ENCODE measurements around the gene BCL2L1.
A peak's percentile ranks its signal among the peaks of the same experiment; 100 is the strongest.

Gene BCL2L1

DNA sequence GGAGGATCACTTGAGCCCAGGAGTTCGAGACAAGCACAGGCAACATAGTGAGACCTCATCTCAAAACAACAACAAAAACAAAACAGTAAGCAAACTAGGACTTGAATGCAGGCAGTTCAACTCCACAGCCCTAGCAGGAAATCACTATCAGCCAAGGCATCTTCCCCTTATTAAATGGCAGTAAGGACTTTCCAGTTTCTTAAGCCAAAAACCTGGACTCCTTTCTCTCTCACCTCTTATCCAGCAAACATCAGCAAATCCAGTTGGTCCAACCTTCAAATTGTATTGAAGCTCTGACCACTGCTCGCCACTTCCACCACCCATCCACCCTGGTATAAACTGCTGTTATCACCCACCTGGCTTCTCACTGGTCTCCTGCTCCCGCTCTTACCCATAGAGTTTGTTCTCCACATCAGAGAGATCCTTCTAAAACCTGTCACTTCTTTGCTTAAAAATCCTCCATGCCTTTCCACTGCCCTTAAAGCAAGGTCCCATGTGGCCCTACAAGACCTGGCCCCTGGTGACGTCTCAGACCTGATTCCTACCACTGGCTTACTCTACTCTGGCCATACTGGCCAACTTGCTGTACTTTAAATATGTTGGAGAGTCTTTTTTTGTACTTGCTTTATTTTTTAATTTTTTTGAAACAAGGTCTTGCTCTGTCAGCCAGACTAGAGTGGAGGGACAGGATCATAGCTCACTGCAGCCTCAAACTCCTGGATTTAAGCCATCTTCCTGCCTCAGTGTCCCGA lies 27.6 kb downstream of the BCL2L1 start:
- FAIRE-seq, result no peak
- no peak for DNase-seq (ENCODE audit: insufficient read length, low spot score)

DNA sequence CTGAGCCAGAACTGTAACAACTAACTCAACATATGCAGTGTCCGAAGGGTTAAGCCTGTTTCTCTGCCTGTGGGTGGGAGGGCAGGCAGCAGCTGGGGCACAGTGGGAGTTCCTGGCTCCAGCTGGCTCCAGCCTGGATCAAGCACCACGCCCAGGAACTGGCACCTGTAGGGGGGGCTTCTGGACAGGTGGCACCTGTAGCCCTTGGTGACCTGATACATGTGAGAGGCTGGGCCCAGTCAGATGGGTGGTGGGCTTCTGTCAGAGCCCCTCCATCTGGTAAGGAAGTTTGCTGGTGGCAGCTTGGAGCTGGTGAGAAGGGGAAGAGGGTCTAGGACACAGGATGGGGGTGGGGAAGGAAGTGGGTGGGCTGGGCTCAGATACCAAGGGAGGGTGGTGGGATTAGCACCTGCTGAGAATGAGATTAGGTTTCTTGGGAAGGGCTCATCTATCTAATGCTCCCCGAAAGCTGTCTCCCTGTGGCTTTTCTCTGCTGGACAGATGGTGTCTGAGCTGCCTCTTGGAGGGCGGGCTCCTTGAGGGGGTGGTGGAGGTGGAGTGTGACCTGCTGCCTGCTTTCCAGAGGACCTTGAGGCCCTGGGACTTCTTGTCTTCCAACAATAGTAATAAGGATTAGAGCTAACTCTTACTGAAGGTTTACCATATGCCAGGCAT lies 28.5 kb downstream of the BCL2L1 start:
- DNase-seq (ENCODE audit: insufficient read length, low spot score), result no peak
- no peak for FAIRE-seq

DNA sequence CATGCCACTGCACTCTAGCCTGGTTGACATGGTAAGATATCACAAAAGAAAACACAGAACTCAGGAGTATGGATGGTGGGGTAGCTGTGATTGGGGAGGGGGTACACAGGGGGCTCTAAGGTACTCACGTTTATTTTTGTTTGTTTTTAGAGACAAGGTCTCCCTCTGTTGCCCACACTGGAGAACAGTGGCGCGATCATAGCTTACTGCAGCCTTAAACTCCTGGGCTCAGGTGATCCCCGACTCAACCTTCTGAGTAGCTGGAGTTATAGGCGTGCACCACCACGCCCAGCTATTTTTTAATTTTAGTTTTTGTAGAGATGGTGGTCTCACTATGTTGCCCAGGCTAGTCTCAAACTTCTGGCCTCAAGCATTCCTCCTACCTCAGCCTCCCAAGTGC lies 29.3 kb downstream of the BCL2L1 start:
- FAIRE-seq (no peak), DNase-seq (ENCODE audit: insufficient read length, low spot score) (no peak)

DNA sequence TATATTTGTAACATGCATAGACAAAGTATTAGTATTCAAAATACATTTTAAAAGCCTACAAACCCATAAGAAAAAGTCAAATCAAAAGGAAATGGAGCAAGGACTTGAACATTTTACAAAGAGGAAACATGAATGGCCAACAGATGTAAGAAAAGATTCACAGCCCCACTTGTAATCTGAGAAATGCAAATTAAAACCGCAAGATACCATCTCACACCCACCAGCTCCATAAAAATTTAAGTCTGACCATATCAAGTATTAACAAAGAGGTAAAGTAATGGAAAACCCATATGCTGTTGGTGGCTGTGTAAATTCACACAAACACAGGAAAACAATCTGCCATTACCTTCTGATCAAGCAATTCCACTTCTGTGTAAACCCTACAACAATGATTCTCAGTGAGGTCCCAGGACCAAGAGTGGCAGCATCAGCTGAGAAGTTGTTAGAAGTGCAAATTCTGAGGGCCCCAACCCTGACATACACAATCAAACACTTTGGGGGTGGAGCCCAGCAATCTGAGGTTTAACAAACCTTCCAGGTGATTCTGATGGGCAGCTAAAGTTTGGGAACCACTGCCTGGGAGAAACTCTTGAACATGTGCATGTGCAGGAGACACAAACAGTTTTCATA lies 30.9 kb downstream of the BCL2L1 start:
- FAIRE-seq (peak; percentile 84), DNase-seq (ENCODE audit: insufficient read length, low spot score) (no peak)

DNA sequence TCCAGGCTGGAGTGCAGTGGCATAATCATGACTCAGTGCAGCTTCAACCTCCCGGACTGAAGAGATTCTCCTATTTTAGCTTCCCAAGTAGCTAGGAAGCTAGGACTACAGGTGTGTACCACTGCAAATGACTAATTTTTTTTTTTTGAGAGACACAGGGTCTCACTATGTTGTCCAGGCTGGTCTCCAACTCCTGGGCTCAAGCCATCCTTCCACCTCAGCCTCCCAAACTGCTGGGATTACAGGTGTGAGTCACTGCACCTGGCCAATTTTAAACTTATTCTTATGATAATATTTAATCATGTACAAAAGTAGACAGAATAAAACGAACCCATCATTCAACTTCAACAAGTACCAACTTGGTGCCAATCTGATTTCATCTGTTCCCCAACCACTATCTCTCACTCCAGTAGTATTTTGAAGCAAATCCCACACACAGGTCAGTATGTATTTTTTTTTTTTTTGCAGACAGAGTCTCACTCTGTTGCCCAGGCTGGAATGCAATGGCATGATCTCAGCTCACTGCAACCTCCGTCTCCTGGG lies 32.5 kb downstream of the BCL2L1 start:
- no peak for DNase-seq (ENCODE audit: insufficient read length, low spot score)
- FAIRE-seq, result no peak

DNA sequence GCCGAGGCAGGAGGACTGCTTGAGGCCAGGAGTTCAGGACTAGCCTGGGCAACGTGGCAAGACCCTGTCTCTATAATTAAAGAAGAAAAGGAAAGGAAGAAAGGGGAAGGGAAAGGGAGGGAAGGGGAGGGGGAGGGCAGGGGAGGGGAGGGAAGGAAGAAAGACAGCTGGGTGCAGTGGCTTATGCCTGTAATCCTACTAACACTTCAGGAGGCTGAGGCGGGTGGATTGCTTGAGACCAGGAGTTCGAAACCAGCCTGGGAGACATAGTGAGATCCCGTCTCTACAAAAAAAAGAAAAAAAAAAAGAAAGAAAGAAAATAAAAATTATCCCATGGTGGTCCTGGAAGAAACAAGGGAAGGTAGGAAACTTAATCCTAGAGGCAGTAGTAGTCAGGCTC lies 33.5 kb downstream of the BCL2L1 start:
- FAIRE-seq (no peak), DNase-seq (ENCODE audit: insufficient read length, low spot score) (no peak)

DNA sequence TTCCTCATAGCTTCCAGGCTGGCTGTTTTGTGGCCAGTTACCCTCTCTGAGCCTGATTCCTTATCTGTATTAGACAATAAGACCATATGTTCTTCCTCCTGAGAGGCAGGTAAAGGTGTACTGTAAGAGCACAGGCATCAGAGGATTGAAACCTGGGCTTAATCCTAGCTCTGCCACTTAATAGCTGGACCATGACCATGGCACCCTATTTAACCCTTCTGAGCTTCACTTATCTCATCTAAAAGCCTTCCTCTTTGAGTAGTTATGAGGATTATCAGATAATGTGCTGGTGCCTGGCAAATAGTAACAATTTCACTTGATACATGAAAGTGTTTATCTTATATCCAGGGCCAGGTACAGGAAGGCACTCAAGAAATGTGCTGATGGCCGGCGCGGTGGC lies 34.9 kb downstream of the BCL2L1 start:
- FAIRE-seq, result no peak
- DNase-seq (ENCODE audit: insufficient read length, low spot score), result no peak

DNA sequence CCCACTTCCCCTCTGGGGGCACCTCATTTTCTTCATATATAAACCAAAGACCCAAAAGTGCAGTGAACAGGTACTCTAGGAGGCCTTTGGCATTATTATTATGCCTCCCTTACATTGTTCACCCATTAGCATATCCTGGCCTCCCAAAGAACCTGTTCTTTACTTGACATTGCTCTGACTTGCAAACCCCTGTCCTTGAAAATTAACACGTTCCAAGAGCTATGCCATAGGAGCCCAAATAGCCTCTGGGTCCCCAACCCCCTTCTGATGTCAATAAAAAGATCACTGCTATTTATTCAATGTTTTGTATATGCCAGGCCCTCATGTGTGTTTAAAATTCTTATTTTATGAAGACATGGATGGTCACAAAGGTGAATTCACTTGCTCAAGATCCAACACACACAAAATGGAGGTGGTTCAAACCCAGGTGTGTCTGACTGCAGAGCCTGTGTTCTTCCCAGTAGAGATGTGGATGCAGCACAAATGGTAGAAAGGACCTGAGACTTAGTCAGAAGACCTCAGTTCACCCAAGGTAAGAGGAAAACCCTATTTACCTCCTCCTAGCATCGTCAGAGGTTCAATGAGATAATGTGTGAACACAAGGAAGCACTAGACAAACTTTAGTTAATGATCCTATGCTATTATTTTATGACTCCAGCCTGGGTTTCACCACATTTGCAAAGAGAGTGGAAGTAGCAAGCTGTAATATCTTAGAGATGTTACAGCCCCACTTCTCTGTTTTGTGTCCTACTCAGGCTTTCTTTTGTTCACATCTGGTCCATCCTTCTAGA lies 36.6 kb downstream of the BCL2L1 start:
- DNase-seq (ENCODE audit: insufficient read length, low spot score) (no peak), FAIRE-seq (no peak)

DNA sequence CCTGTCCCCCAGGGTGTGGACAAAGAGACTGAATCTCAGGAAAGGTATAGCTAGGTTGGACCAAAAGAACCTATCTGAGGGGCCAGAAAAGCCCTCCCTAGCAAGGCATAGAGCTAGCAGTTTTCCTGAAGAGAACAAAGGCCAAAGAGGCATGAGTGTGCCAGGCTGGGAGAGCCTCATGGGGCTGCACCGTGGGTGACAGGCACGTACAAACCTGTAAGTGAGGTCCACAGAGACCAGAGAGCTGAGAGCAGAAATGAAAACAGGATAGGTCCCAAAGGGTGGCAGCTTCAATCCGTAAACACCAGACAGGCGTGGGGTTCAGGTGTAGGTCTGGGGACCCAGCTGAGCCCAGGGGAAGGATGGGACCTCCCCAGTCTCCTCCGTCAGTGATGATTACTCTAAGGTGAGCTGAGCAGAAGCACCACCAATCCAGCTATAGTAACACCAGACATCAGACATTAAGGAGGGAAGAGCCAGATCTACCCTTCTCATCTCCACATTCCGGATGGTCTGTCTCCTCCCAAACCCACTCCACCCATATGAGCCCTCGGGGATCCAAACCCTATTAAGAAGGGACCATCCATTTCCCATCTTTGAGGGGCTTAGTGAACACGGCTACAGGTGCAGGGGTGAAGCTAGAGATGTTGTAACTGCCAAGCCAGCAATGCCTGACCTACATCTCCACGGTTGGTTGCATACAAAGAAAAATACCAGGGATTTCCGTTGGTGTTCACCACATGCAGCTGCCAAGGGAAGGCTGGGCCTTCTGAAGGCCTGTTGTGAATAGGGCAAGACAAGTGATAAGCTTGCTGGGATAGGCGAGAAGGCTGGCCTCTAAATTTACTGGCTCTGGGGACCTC lies 38.3 kb downstream of the BCL2L1 start:
- FAIRE-seq (peak; percentile 76), DNase-seq (ENCODE audit: insufficient read length, low spot score) (no peak)

DNA sequence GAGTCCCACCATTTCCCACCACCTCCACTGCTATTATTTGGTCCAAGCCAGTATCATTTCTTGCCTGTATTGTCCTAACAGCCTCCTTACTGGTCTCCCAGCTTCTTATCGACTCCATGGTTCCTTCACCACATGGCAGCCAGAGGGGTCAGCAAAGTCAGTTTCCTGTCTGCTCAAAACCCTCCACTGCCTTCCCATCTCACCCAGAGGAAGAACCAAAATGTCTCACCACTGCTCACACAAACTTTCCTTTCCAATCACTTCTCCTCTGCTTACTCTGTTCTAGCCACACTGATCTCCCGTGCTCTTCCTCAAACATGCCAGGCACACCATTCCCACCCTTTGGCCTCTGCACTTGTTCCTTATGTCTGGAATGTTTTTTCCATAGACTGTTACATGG lies 39.7 kb downstream of the BCL2L1 start:
- DNase-seq (ENCODE audit: insufficient read length, low spot score) (no peak), FAIRE-seq (no peak)

DNA sequence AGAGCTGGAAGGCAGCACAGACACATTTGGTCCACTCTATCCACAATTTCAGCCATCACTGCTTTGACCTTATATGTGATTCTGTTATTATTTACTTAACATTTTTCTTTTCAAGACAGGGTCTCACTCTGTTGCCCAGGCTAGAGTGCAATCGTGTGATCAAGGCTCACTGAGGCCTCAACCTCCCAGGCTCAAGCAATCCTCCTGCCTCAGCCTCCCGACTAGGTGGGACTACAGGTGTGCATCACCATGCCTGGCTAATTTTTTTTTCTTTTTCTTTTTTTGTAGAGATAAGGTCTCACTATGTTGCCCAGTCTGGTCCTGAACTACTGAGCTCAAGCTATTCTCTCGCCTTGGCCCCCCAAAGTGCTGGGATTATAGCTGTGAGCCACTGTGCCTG lies 40.3 kb downstream of the BCL2L1 start:
- no peak for FAIRE-seq

DNA sequence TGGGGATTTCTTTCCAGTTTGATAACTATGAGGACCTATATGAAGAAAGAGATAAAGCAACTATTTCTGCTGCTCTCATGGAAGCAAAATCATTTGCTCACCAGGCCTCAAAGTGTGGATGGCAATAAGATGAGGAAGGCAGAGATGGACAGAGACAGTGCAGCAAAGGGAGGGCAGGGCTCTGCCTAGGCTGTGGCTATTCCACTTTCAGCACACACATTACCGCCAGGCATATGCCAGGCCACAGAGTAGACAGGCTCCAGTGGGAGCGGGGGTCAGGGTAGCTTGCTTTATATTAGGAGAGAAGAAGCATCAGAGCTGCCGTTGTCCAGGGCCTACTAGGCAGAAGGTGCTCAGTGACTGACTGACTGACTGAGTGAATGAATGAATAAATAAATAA lies 40.9 kb downstream of the BCL2L1 start:
- FAIRE-seq, result no peak
- DNase-seq (ENCODE audit: insufficient read length, low spot score), result no peak

More for the DNA sequence above, 40.3 kb downstream of the BCL2L1 start:
- DNase-seq (ENCODE audit: insufficient read length, low spot score), result no peak

DNA sequence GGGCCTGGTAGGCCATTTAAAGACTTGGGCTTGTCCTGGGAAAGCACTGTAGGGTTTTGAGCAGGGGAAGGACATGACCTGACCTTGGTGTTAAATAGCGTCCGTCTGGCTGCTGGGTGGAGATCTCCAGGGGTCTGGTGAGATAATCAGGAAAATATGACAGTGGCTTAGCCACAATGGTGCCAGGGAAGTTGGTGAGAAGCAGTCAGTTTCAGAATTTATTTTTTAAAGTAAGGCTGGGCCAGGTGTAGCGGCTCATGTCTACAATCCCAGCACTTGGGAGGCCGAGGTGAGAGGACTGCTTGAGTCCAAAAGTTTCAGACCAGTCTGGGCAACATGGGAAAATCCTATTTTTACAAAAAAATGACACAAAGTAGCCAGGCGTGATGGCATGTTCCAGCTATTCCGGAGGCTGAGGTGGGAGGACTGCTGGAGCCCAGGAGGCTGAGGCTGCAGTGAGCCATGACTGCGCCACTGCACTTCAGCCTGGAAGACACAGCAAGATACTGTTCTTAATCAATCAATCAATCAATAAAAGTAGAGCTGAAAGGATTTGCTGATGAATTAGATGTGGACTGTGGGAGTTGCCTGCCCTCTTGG lies 41.4 kb downstream of the BCL2L1 start:
- no peak for FAIRE-seq
- no peak for DNase-seq (ENCODE audit: insufficient read length, low spot score)

DNA sequence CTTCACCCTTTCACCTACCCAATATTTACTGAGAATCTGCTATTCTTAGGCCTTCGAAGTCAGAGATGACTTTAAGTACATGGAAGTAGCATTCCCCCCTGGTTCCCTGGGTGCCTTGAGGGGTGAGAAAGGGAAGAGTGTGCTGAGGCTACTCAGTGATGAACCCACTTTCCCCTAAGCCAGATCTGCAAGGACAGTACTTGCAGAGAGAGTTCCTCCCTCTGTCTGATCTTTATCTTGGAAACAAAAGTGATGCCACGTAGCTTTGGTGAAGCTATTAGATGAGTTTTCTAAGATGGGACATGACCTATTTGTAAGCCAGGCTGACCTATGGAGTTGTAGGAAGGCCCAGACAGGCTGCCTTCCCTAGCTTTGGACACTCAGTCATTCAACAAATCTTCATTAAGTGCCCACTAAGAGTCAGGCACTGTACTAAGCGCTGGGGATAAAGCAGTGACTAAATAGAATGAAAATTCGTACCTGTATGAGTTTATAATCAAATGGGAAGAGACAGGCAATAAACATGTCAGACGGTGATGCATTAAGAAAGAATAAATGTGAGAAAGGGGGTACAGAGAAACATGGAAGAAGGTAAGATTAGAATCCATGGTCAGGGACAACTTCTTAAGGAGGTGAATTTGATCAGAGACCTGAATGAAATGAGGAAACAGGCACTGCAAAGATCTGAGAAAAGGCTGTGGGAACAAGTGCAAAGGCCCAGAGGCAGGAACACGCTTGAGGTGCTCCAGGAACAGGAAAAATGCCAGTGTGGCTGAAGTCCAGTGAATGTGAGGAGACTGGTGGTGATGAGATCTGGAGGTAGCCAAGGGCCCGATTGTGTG lies 42.2 kb downstream of the BCL2L1 start:
- DNase-seq (ENCODE audit: insufficient read length, low spot score) (no peak), FAIRE-seq (no peak)

DNA sequence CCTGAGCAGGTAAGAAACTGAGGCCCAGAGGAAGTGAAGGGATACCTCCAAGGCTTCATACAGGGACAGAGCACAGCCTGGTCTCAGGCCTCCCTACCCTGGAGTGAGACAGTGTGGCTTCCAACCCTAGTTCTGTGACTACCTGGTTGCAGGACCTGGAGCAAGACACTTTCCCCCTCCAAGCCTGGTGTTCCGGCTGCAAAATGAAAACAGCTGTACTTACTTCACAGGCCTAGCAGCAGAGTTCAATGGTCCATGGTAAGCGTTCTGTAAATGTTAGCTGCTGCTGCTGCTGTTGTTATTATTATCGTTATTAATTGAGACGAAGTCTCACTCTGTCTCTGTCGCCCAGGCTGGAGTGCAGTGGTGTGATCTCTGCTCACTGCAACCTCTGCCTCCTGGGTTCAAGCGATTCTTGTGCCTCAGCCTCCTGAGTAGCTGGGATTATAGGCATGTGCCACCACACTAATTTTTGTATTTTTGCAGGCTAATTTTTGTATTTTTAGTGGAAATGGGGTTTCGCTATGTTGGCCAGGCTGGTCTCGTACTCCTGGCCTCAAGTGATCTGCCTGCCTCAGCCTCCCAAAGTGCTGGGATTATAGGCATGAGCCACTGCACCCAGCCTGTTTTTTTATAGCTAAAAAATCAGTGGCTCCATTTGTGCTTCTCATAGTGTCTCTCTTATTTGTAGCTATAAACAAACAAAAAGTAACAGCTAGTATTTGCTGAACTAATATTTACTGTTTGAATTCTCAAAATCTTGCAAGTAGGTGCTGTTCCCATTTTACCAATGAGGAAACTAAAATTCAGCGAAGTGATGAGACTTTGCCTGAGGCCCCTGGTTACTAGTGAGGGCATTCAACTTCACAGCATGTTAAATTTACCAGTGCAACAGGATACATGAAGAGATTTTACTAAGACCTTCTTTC lies 43.0 kb downstream of the BCL2L1 start:
- FAIRE-seq, result no peak

DNA sequence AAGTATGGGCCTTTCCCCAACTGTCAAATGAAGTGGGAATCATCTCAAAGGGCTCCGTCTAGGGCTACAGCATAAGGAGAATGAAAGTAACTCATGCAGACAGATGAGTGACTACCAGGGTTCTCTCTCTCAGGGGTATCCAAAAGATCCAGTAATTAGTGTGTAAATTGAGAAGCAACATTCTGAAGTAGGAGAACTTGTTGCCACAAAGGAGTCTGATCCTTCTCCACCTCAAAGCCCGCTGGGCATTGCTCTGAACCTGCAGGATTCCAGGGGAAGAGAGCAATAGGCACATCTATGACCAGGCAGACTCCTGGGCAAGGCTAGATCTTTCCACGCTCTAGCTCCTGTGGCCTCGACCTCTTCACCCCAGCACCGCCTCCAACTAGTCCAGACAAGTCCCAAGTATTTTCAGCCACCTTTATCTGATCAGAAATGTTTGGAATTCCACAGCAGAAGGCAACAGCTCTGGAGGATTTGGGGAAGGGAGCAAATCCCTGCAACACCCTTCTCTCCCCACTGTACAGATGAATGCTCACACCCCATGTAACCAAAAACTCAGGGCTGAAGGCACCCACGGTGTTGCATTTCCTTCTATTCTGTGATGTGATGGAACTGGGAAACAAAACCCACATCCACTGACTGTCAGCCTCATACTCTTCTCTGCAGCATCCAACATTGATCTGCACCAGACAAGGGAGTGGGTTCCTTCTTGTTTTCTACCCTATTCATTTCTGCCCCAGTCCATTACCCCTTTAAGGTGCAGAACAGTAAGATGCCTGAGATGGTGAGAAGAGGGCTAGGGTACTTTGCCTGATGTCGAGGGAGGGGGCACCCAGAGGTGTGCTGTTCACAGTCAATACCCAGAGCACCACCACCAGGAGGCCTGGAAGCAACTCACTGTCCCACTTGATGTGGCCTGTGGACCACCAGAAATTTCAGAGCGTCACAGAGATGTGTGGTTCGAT lies 44.0 kb downstream of the BCL2L1 start:
- DNase-seq (ENCODE audit: insufficient read length, low spot score), result no peak

More for the DNA sequence above, 43.0 kb downstream of the BCL2L1 start:
- no peak for DNase-seq (ENCODE audit: insufficient read length, low spot score)

More for the DNA sequence above, 44.0 kb downstream of the BCL2L1 start:
- FAIRE-seq, result no peak

Measured in GM19239 (cell line).